Measurements from ENCODE around the gene CLCN1.
"Not testable (repeated sequence)": the region's sequence is repeated elsewhere in the genome, so short reads cannot be mapped to it uniquely, and the experiment has no call there.

The CLCN1 gene

DNA sequence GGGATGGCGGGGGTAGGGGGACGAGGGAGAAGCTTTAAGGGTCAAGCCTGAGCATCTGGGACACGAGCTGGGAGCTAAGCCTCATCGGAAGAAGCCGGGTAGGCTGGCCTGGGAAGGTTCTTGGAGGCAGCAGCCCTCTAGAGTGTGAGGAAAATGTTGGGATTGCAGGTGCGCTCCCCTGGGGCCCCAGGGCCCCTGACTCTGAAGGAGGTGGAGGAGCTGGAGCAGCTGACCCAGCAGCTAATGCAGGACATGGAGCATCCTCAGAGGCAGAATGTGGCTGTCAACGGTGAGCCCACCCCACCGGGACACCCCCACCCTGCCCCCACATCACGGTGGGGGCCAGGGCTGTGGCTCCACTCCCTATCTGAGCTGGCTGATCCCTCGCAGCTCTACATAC, 72.1 kb downstream of the CLCN1 start:
- DNase-seq: no peak

GRCh38 chr7:143388491-143389101, 72.7 kb downstream of the CLCN1 start:
- DNase-seq: no peak

- DNase-seq: no peak
Observed at GRCh38 chr7:143389316-143390103, 73.6 kb downstream of the CLCN1 start.

DNA sequence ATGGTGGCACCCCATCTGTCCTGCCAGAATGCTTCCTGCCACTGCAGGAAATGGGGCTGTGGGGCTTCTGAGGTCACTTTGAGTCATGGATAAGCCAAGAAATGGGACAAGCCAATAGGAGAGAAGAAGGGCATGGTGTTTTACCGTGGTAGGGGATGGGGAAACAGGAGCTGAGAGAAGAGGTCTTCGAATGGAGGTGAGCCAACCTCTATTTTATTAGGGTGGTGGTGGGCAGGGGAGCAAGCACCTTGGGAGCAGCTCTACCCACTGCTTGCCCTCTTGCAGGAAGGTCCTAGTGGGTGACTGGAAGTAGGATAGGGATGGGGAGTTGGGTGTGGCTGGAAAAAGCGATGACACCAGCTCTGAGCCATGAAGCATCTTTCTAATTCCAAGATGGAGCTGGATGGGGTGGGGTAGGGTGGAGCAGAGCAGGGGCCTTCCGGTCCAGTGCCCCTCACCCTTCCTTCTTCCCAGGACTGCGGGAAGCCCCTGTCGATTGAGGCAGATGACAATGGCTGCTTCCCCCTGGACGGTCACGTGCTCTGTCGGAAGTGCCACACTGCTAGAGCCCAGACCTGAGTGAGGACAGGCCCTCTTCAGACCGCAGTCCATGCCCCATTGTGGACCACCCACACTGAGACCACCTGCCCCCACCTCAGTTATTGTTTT, 74.3 kb downstream of the CLCN1 start:
- no peak for DNase-seq

- DNase-seq: no peak
Observed at GRCh38 chr7:143390773-143391317, 74.9 kb downstream of the CLCN1 start.

GRCh38 chr7:143391462-143392404, 75.8 kb downstream of the CLCN1 start:
- DNase-seq: no peak

- not testable (repeated sequence) for DNase-seq
Observed at GRCh38 chr7:143392427-143392826, 76.5 kb downstream of the CLCN1 start.

DNA sequence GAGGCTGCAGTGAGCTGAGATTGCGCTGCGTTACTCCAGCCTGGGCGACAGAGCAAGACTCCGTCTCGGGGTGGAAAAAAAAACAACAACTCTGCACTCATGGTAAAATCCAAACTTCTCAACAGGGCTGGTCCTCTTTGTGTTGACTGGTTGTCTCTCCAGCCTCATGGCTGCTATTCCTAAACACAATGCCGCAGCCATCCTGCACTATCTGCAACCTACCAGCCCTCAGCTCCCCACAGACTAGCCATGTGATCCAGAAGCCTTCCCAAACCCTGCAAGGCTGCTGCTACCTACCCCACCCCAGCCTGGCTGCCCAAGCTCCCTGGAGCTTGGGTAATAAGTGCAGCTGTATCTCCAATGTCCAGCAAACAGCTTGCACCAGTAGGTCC, 77.0 kb downstream of the CLCN1 start:
- DNase-seq: no peak

DNA sequence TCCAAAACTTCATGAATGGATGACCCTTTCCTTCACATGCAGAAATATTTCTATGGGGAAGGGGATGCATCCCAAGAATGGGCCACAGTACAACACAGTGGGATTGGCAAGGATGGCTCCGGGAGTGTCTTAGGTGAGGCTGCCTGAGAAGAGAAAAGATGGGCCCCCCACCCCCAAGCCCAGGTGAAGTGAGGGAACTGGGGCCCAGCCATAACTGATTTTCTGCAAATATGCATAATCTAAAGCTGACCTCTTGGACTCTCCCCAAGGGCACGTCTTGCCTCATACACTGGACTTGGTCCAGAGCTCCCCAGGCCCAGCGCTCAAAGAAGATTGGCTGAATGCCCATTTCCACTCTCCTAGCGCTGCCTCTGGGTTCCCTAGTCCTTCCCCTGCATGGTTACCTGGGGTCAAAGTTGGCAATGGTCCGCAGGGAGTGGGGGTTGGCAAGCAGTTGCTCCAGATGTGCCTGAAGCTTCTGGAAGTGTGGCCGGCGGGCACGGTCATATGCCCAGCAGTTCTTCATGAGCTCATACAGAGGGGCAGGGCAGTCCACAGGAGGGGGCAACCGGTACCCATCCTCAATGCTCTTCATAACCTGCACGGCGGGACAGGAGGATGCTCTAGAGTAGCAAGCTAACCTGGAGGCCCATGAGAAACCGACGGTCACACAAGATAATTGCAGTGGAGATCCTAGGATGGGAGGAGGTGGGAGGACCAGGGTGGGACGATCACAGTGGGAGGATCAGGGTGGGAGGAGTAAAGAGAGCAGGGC, 77.5 kb downstream of the CLCN1 start:
- DNase-seq: no peak

GRCh38 chr7:143394068-143394467, 78.2 kb downstream of the CLCN1 start:
- DNase-seq: no peak

- DNase-seq: no peak
Observed at GRCh38 chr7:143394777-143395176, 78.9 kb downstream of the CLCN1 start.

DNA sequence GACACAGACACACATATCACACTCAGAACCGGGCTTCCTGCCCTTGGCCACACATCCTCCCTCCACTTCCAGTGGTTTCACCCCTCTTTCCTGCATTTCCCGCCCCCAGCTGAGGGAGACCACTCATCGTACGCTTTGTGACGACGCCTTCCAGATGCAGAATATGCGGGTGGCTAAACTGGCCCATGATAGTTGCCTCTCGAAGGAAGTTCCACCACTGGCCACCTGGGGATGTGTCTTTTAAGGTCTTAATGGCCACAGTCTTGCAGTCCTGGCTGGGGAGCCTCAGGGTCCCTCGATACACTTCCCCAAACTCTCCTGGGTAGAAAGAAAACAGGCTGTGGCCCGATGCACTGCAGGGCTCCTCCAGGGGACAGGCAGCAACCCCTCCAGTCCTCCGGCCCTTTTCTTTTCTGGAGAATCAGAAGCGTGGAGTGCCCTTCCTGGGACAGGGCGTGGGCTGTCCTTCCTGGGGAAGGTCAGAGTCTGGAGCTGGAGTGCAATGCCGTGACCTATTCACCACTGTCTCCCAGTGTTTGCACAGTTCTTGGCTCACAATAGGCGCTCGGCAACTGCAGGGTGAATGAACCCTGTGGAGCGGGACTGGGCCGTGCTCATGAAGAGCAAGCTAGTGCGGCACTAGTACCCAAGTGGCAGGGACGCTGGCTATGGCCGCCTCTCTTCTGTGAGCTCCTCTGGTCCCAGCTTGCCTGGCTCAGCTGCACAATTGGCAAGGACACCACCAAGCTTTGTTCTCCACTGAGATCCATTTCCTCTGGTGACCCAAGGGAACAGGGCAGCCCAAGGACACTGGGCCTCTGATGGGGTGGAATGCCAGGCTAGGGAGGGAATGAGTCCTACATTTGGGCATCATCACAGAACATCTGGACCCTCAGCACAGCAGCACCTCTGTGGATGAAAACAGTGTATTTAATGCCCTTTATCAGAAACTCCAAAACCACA, 79.6 kb downstream of the CLCN1 start:
- no peak for DNase-seq

DNA sequence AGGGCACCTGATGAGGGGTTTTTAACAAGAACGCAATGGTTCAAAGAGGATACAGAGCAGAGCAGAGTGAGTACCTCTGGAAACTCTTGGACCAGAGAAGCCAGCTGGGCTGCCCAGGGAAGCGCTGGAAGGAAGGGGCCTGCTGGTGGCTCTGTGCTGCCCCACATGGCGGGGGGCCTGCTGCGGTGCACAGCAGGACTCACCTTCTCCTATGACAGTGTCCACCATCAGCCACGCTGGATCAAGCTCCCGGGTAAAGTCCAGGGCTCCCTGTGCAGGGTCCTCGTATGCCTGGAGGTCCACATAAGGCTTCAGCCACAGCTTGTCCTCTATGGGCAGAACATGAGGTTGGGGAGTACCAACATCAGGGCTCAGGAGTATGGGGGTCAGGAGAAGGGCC, 80.3 kb downstream of the CLCN1 start:
- no peak for DNase-seq

DNA sequence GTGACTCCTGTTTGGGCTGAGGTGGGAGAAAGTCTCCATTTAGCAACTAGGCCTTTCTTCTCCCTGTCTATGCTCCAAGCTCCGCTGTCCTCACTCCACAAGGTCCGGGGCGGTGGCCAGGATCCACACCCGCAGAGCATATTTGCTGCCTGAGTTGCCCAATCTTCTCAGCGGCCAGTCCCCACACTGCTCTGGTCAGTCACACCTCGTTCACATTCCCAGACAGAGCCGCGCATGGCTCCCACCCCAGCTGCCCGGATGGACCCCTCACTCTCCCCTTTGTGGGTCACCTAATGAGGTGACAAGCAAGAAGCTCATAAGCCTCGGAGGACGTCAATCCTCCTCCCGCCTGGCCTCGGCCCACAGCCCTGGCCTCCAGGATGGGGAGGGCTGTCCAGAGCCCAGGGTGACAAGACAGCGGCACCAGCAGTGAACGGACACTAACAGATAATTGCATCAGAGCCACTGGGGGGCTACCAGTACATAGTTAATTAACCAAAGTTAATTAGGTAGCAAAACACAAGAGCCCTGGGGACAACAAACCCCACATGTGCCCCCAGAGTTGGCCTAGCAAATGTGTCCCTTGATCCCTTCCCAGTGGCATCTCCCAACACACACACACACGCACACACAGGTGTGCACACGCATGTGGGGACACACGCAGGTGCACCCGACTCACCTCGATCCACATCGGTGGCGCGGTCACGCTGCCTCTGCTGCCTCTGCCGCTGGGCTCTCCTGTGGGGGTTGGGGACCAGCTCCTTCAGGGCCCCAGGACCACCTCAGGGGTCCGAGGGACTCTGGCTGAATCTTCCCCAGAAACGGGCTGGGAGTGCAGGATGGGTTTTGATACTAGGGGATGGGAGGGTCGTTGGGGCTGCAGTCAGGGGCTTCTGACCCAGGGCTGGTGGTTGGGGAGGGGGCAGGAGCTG, 81.0 kb downstream of the CLCN1 start:
- DNase-seq: no peak

DNA sequence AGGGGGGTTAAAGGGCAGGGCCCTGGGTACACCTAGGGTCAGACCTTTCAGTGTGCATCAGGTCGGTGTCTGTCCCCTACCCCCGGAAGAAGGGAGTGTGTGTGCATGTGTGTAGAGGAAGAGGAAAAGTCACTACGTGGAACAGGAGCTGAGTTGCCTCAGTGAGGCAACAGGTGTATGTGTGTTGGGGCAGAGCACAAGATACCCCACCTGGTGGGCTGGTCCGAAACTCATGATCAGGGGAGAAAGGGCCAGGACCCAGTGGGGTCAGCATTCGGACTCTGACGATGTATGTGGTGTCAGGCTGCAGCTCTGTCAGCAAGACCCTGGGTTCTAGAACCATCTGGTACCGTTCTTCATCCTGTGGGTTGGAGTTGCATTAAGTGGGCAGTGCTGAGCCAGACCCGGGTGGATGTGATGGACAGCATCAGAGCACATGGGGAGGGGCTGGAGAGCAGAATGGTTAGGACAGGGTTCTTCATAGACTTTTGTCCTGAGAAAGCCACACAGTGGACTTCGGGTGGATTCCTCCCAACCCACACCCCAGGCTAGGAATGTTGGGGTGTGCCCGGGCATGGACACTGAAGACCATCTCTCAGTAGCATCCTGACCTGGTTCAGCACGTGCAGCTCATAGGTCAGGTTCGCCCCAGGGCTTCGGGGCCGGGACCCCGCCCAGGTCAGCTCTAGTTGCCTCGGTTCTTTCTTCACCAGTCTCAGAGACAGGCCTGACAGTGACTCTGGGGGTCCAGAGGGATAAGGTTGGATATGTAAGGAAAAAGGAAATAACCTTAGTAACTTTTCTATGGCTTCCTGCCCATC, 82.0 kb downstream of the CLCN1 start:
- DNase-seq: no peak

DNA sequence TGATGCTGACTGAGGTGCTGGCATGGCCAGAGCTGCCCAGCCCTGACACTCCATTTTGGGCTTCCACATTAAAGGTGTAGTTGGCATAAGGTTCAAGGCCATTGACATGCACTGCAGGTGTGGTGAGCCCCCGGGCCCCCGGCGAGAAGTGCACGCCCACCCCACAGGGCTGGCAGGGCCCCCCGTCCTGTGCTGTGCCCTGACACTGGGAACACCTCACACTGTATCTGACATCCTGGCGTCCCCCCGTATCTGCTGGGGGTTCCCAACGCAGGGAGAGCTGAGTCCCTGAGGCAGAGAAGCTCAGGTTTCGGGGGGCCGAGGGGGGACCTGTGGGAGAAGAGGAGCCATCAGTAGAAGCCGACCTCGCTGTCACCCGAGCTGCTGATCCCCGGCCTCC, 82.7 kb downstream of the CLCN1 start:
- no peak for DNase-seq

GRCh38 chr7:143399151-143399550, 83.2 kb downstream of the CLCN1 start:
- DNase-seq: no peak

DNA sequence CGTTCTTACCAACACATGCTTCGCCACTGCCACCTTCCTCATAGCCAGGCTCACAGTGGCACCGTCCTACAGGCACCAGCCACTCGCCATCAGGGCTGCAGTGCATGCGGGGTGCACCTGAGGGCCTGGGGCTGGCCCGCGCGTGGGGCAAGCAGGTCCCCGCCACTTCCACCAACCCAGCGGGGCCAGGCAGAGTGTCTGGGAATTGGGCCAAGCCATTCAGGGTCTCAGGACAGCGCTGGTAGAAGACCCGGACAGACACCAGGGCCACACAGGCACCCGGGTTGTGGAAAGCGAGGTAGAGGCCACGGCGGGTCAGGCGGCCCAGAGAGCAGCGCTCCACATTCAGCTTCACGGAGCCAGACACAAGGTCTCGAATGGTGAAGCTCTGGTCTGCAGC, 83.7 kb downstream of the CLCN1 start:
- DNase-seq: no peak

DNA sequence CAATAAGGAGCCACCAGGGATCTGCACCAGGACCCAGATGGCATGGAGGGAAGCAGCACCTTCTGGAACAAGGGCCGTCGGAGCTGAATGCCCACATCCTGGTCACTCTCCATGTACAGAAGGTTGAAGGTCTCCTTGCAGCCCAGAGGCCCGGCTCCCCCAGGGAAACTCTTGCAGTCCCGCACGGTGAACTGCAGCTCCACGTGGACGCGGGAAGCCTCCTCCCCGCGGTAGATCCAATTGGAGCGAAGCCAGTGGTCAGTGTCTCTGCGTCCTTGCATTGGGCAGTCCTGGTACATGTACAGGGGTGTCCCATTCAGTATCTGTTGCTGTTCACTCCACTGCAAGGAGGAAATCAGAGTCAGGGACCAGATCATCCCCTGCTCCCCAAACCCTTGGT, 85.4 kb downstream of the CLCN1 start:
- DNase-seq: no peak
